Sigmoid colon (tissue), 4 donors: Measurements from ENCODE around the gene PRKN.

Source experiments
- CTCF ChIP-seq, 4 experiments: fragments of 450-650 bp in 3 of 4; fragments of 200-600 bp in 1 of 4; IDR thresholded peaks; one replicate each; pipeline ENCODE4 v1.5.1; 2016 to 2019; ENCODE audit warnings: antibody characterized with exemption in 4 of 4, mild to moderate bottlenecking in 3 of 4, moderate library complexity in 2 of 4
- EP300 ChIP-seq, 4 donors: sonication (generic); formaldehyde crosslinking; IDR thresholded peaks; one replicate each; pipeline ENCODE4 v1.6.1; 2017; ENCODE audit warnings: antibody characterized with exemption in 4 of 4
- POLR2A ChIP-seq, 2 donors: fragments of 450-650 bp; IDR thresholded peaks; one replicate each; pipeline ENCODE4 v1.6.1; 2016; ENCODE audit warnings: antibody characterized with exemption in 2 of 2, mild to moderate bottlenecking in 2 of 2, moderate library complexity in 2 of 2
- POLR2AphosphoS5 ChIP-seq, 4 donors: sonication (generic); formaldehyde crosslinking; IDR thresholded peaks; one replicate each; pipeline ENCODE4 v1.6.1; 2017; ENCODE audit warnings: antibody characterized with exemption in 4 of 4

GRCh38 chr6:161850562-161850961 lies 877.0 kb downstream of the PRKN start:
- TF ChIP-seq POLR2AphosphoS5 (IDR thresholded peaks at IDR 0.05) (no peak), CTCF (IDR thresholded peaks at IDR 0.05) (no peak), POLR2A (IDR thresholded peaks at IDR 0.05) (no peak), EP300 (IDR thresholded peaks at IDR 0.05) (no peak)
